Measurements from ENCODE around the gene GRID1. TPM values are rescaled to one million over a fixed set of nuclear protein-coding genes. Genes with fewer than 3 reads are reported as not detected.

GRID1 gene
- total RNA-seq, 4 donors from 2014 or later = 0.40 to 1.9 (median 1.00) TPM

GRCh38 chr10:85995791-85996190 is 370.8 kb downstream of the GRID1 start:
- TF ChIP-seq CTCF (IDR thresholded peaks at IDR 0.05) = peak in 1 of 5 experiments; percentile 26
- TF ChIP-seq POLR2AphosphoS5 (IDR thresholded peaks at IDR 0.05) = no peak
- TF ChIP-seq POLR2A (IDR thresholded peaks at IDR 0.05) = no peak
- H3K36me3 ChIP-seq = no peaks in the 10 kb centered on the region
- intact Hi-C loops (cut with DNase I; ENCODE audit: low total_unique reads) (no loop called here), in situ Hi-C loops (cut with MboI; ENCODE audit: low pct_ligation_motif_present in 1 of 4, low pct_unique_long_range_greater_than_20kb in 1 of 4, low sequenced_read_pairs in 3 of 4) (no loop called here)
- no peak overlapping the region for H3K4me3 ChIP-seq
- H3K9me3 ChIP-seq = no peaks in the 10 kb centered on the region
- 17 to 30% methylated on average over 2 to 3 of the region's 3 CpGs for WGBS, 2 donors (ENCODE audit: low coverage in 1 of 2)
- H3K27ac ChIP-seq = no peak overlapping the region
- H3K27me3 ChIP-seq = no peaks in the 10 kb centered on the region
- DNase-seq = no peak
- no peaks in the 10 kb centered on the region for H3K4me1 ChIP-seq

GRCh38 chr10:85993840-85994507 is 372.6 kb downstream of the GRID1 start:
- no peak overlapping the region for H3K4me3 ChIP-seq
- intact Hi-C loops (cut with DNase I; ENCODE audit: low total_unique reads) = no loop called here
- in situ Hi-C loops (cut with MboI; ENCODE audit: low pct_ligation_motif_present in 1 of 4, low pct_unique_long_range_greater_than_20kb in 1 of 4, low sequenced_read_pairs in 3 of 4) = no loop called here

GRCh38 chr10:85993140-85993539 is 373.5 kb downstream of the GRID1 start:
- Histone ChIP-seq H3K27me3 (no peaks in the 10 kb centered on the region), H3K4me1 (no peaks in the 10 kb centered on the region), H3K9me3 (no peaks in the 10 kb centered on the region), H3K4me3 (no peak overlapping the region), H3K27ac (no peak overlapping the region), H3K36me3 (no peaks in the 10 kb centered on the region)
- intact Hi-C loops (cut with DNase I; ENCODE audit: low total_unique reads) = no loop called here
- no peak for TF ChIP-seq POLR2A (IDR thresholded peaks at IDR 0.05)
- no peak for TF ChIP-seq CTCF (IDR thresholded peaks at IDR 0.05)
- TF ChIP-seq POLR2AphosphoS5 (IDR thresholded peaks at IDR 0.05) = no peak
- TF ChIP-seq EP300 (IDR thresholded peaks at IDR 0.05; ENCODE audit: low read depth) = no peak
- in situ Hi-C loops (cut with MboI; ENCODE audit: low pct_ligation_motif_present in 1 of 4, low pct_unique_long_range_greater_than_20kb in 1 of 4, low sequenced_read_pairs in 3 of 4) = no loop called here
- whole genome bisulfite sequencing, 2 donors (ENCODE audit: low coverage in 1 of 2) = 86 to 92% methylated on average over 1 of the region's 1 CpG
- no peak for DNase-seq

More at GRCh38 chr10:85993840-85994507, 372.6 kb downstream of the GRID1 start:
- H3K36me3 ChIP-seq = no peaks in the 10 kb centered on the region
- H3K27me3 ChIP-seq = no peaks in the 10 kb centered on the region
- TF ChIP-seq EP300 (IDR thresholded peaks at IDR 0.05; ENCODE audit: low read depth) = no peak
- TF ChIP-seq CTCF (IDR thresholded peaks at IDR 0.05) = no peak
- no peak for TF ChIP-seq POLR2A (IDR thresholded peaks at IDR 0.05)
- TF ChIP-seq POLR2AphosphoS5 (IDR thresholded peaks at IDR 0.05) = no peak
- WGBS, 2 donors (ENCODE audit: low coverage in 1 of 2) = 42 to 49% methylated on average over 5 to 6 of the region's 6 CpGs
- no peaks in the 10 kb centered on the region for H3K9me3 ChIP-seq
- no peaks in the 10 kb centered on the region for H3K4me1 ChIP-seq
- DNase-seq = no peak
- no peak overlapping the region for H3K27ac ChIP-seq

- Histone ChIP-seq H3K4me3 (no peak overlapping the region), H3K27ac (no peak overlapping the region), H3K4me1 (no peaks in the 10 kb centered on the region), H3K9me3 (no peaks in the 10 kb centered on the region), H3K27me3 (no peaks in the 10 kb centered on the region), H3K36me3 (no peaks in the 10 kb centered on the region)
- DNase-seq = no peak
- 50 to 52% methylated on average over 1 of the region's 1 CpG for WGBS, 2 donors (ENCODE audit: low coverage in 1 of 2)
- in situ Hi-C loops (cut with MboI; ENCODE audit: low pct_ligation_motif_present in 1 of 4, low pct_unique_long_range_greater_than_20kb in 1 of 4, low sequenced_read_pairs in 3 of 4) = no loop called here
- TF ChIP-seq EP300 (IDR thresholded peaks at IDR 0.05; ENCODE audit: low read depth) (no peak), POLR2A (IDR thresholded peaks at IDR 0.05) (no peak), POLR2AphosphoS5 (IDR thresholded peaks at IDR 0.05) (no peak), CTCF (IDR thresholded peaks at IDR 0.05) (no peak)
- intact Hi-C loops (cut with DNase I; ENCODE audit: low total_unique reads) = no loop called here
These were observed 374.3 kb downstream of the GRID1 start for GRCh38 chr10:85992324-85992723.
